HepG2 (cell line): ENCODE measurements around the gene CASP1. TPM values are rescaled to one million over a fixed set of nuclear protein-coding genes. Genes with fewer than 3 reads are reported as not detected.
A peak's percentile ranks its signal among the peaks of the same experiment; 100 is the strongest.

ENCODE experiments used
- ATM ChIP-seq: fragments of 450-650 bp; IDR thresholded peaks from 2 replicates; pipeline ENCODE4 v1.7.1; 2017; ENCODE audit warnings: mild to moderate bottlenecking, borderline replicate concordance
- BCL6 ChIP-seq: IDR thresholded peaks from 2 replicates; pipeline ENCODE4 v1.6.1; 2016; ENCODE audit warnings: missing genetic modification reagents, missing compliant biosample characterization
- ELF3 ChIP-seq: IDR thresholded peaks from 2 replicates; pipeline ENCODE4 v1.6.1; 2016; ENCODE audit warnings: missing genetic modification reagents, missing compliant biosample characterization
- EP300 ChIP-seq, 3 experiments: sonication (generic) in 1 of 3; formaldehyde crosslinking in 1 of 3; IDR thresholded peaks; 2 replicates each; pipeline versions ENCODE4 v1.5.1 to v1.6.1; 2011 to 2020; ENCODE audit warnings: low read depth in 2 of 3, low read length in 2 of 3, borderline replicate concordance in 1 of 3, improper control_type of control experiment in 1 of 3, mild to moderate bottlenecking in 1 of 3, missing genetic modification reagents in 1 of 3, moderate library complexity in 1 of 3
- GABPA ChIP-seq, 2 experiments: IDR thresholded peaks; 2 replicates each; pipeline ENCODE4 v1.6.1; 2011 to 2016; ENCODE audit warnings: low read depth in 2 of 2, low read length in 1 of 2, missing biosample characterization in 1 of 2, missing genetic modification characterization in 1 of 2
- GATAD2A ChIP-seq: IDR thresholded peaks from 2 replicates; pipeline ENCODE4 v1.6.1; 2016
- GFI1 ChIP-seq: sonication (generic); formaldehyde crosslinking; IDR thresholded peaks from 2 replicates; pipeline ENCODE4 v1.5.0; 2020; ENCODE audit warnings: missing genetic modification reagents, mild to moderate bottlenecking, borderline replicate concordance
- HNF4A ChIP-seq: sonication (generic); formaldehyde crosslinking; IDR thresholded peaks from 2 replicates; pipeline ENCODE4 v1.4.0; 2020; ENCODE audit warnings: missing genetic modification reagents
- MEF2D ChIP-seq: sonication (generic); formaldehyde crosslinking; IDR thresholded peaks from 2 replicates; pipeline ENCODE4 v1.5.1; 2020; ENCODE audit warnings: mild to moderate bottlenecking, missing genetic modification reagents
- MEIS1 ChIP-seq: sonication (generic); formaldehyde crosslinking; IDR thresholded peaks from 2 replicates; pipeline ENCODE4 v1.9.0; 2021; ENCODE audit warnings: mild to moderate bottlenecking, missing genetic modification reagents, moderate library complexity, borderline replicate concordance
- MIXL1 ChIP-seq: IDR thresholded peaks from 2 replicates; pipeline ENCODE4 v1.6.1; 2016
- ZNF431 ChIP-seq: sonication (generic); formaldehyde crosslinking; IDR thresholded peaks from 2 replicates; pipeline ENCODE4 v1.9.0; 2022; ENCODE audit warnings: missing genetic modification reagents, low read depth, mild to moderate bottlenecking, borderline replicate concordance
- ZNF709 ChIP-seq: sonication (generic); formaldehyde crosslinking; IDR thresholded peaks from 2 replicates; pipeline ENCODE4 v1.5.0; 2020; ENCODE audit warnings: mild to moderate bottlenecking, missing genetic modification reagents
- ZNF792 ChIP-seq: IDR thresholded peaks from 2 replicates; pipeline ENCODE4 v1.6.1; 2016
- ZNF883 ChIP-seq: sonication (generic); formaldehyde crosslinking; IDR thresholded peaks from 2 replicates; pipeline ENCODE4 v1.5.1; 2020; ENCODE audit warnings: mild to moderate bottlenecking, missing genetic modification reagents; ENCODE audit errors: not compliant biosample characterization
- polyA plus RNA-seq, 8 experiments: library from polyadenylated mRNA; depleted of rRNA in 3 of 8; stranded (reverse) in 7 of 8; unstranded in 1 of 8; fragments of >200 nt; fragmentation: Illumina TruSeq in 4 of 8; extraction: Trizol in 4 of 8; gene quantifications; 2 replicates each; pipeline versions ENCODE4 v1.2.1 to v1.2.3, GENCODE V29; 2011 to 2016; ENCODE audit warnings: low read depth in 4 of 8, missing spikeins in 1 of 8, mixed read lengths in 1 of 8; ENCODE audit not compliant: insufficient read depth in 1 of 8
- total RNA-seq, 5 experiments: library from RNA; depleted of rRNA; stranded (reverse); fragments of >200 nt; fragmentation: Illumina TruSeq; extraction: Trizol; gene quantifications; 2 replicates each; pipeline ENCODE4 v1.2.3, GENCODE V29; 2016; ENCODE audit warnings: low read depth in 1 of 5
- TF ChIP-seq, protein P1 (sequence below): IDR thresholded peaks from 2 replicates; pipeline ENCODE4 v1.6.1; 2012; ENCODE audit warnings: low read depth, low read length, improper control_type of control experiment
- TF ChIP-seq, protein P2 (sequence below), 2 experiments: fragments of 450-650 bp in 1 of 2; sonication (generic) in 1 of 2; formaldehyde crosslinking; IDR thresholded peaks; 2 replicates each; pipeline versions ENCODE4 v1.5.0 to v1.8.0; 2020 to 2022; ENCODE audit warnings: mild to moderate bottlenecking in 1 of 2, missing genetic modification reagents in 1 of 2
- TF ChIP-seq, protein P3 (sequence below): sonication (generic); formaldehyde crosslinking; conservative IDR thresholded peaks from 2 replicates; pipeline ENCODE4 v1.4.0; 2020; ENCODE audit warnings: missing genetic modification reagents
- TF ChIP-seq, protein P4 (sequence below), 2 experiments: sonication (generic) in 1 of 2; formaldehyde crosslinking in 1 of 2; IDR thresholded peaks; 2 replicates each; pipeline versions ENCODE4 v1.4.0 to v1.6.1; 2018 to 2020; ENCODE audit warnings: missing genetic modification reagents in 2 of 2, borderline replicate concordance in 1 of 2, low read depth in 1 of 2, mild to moderate bottlenecking in 1 of 2, missing biosample characterization in 1 of 2

CASP1 gene
- total and polyA plus RNA-seq, 2 of the 13 experiments (the other 11 are each of a cell fraction or from before 2014, with no cell fraction given): 0.34 to 5.2 TPM

DNA sequence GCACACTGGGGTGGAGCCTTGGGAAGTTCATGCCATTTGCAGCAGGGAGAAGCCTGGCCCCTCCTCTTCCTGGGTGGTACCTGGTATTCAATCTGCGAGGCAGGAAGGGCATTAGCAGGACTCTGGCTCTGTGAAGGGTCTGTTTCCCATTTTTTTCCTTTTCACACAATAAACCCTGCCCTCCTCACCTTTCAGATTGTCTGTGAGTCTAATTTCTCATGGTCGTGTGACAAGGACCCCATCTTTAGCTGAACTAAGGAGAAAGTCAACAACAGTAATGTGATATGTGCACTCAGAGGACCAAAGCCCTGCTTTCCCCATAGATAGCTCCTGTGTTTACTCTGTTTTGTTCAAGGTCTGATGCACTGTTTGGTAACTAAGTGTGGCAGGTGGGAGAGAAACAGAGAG is 39.9 kb downstream of the CASP1 start (continued):
- TF ChIP-seq ZNF792 (CRISPR knock-in tag): peak; percentile 58; the same call in 1 of the 2 replicates
- TF ChIP-seq EP300 (IDR thresholded peaks at IDR 0.05; ENCODE audit: low read depth in 2 of 2, low read length in 2 of 2): peak; percentile 45 to 71; a peak in 2 of 4 replicates
- no peak for TF ChIP-seq EP300 (CRISPR knock-in tag; IDR thresholded peaks at IDR 0.05; ENCODE audit: borderline replicate concordance)
- TF ChIP-seq, protein P1, sequence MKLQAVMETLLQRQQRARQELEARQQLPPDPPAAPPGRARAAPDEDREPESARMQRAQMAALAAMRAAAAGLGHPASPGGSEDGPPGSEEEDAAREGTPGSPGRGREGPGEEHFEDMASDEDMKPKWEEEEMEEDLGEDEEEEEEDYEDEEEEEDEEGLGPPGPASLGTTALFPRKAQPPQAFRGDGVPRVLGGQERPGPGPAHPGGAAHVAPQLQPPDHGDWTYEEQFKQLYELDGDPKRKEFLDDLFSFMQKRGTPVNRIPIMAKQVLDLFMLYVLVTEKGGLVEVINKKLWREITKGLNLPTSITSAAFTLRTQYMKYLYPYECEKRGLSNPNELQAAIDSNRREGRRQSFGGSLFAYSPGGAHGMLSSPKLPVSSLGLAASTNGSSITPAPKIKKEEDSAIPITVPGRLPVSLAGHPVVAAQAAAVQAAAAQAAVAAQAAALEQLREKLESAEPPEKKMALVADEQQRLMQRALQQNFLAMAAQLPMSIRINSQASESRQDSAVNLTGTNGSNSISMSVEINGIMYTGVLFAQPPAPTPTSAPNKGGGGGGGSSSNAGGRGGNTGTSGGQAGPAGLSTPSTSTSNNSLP: peak; percentile 55; the same call in 1 of the 2 replicates
- TF ChIP-seq ELF3: 0 out of 2 replicates have a peak, but pooled peaks have one; percentile 21
- 0 out of 2 replicates have a peak, but pooled peaks have one; percentile 26 for TF ChIP-seq GFI1 (CRISPR knock-in tag)
- TF ChIP-seq, protein P2, sequence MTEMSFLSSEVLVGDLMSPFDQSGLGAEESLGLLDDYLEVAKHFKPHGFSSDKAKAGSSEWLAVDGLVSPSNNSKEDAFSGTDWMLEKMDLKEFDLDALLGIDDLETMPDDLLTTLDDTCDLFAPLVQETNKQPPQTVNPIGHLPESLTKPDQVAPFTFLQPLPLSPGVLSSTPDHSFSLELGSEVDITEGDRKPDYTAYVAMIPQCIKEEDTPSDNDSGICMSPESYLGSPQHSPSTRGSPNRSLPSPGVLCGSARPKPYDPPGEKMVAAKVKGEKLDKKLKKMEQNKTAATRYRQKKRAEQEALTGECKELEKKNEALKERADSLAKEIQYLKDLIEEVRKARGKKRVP (CRISPR knock-in tag; IDR thresholded peaks at IDR 0.05): peak in 1 of 2 experiments; percentile 65; a peak in 2 of 4 replicates
- TF ChIP-seq GABPA (IDR thresholded peaks at IDR 0.05; ENCODE audit: low read depth, low read length): peak; percentile 46
- peak; percentile 83 for TF ChIP-seq GABPA (CRISPR knock-in tag; IDR thresholded peaks at IDR 0.05; ENCODE audit: low read depth)
- TF ChIP-seq ATM: no peak
- 0 out of 2 replicates have a peak, but pooled peaks have one; percentile 41 for TF ChIP-seq MIXL1 (CRISPR knock-in tag)
- peak; percentile 64; the same call in 1 of the 2 replicates for TF ChIP-seq MEF2D (CRISPR knock-in tag)
- peak; percentile 90 for TF ChIP-seq GATAD2A (CRISPR knock-in tag)
- peak; percentile 84 for TF ChIP-seq HNF4A (CRISPR knock-in tag)
- TF ChIP-seq, protein P3, sequence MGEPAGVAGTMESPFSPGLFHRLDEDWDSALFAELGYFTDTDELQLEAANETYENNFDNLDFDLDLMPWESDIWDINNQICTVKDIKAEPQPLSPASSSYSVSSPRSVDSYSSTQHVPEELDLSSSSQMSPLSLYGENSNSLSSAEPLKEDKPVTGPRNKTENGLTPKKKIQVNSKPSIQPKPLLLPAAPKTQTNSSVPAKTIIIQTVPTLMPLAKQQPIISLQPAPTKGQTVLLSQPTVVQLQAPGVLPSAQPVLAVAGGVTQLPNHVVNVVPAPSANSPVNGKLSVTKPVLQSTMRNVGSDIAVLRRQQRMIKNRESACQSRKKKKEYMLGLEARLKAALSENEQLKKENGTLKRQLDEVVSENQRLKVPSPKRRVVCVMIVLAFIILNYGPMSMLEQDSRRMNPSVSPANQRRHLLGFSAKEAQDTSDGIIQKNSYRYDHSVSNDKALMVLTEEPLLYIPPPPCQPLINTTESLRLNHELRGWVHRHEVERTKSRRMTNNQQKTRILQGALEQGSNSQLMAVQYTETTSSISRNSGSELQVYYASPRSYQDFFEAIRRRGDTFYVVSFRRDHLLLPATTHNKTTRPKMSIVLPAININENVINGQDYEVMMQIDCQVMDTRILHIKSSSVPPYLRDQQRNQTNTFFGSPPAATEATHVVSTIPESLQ: 0 out of 2 replicates have a peak, but pooled peaks have one; percentile 31
- TF ChIP-seq ZNF431 (CRISPR knock-in tag): no peak
- TF ChIP-seq, protein P4, sequence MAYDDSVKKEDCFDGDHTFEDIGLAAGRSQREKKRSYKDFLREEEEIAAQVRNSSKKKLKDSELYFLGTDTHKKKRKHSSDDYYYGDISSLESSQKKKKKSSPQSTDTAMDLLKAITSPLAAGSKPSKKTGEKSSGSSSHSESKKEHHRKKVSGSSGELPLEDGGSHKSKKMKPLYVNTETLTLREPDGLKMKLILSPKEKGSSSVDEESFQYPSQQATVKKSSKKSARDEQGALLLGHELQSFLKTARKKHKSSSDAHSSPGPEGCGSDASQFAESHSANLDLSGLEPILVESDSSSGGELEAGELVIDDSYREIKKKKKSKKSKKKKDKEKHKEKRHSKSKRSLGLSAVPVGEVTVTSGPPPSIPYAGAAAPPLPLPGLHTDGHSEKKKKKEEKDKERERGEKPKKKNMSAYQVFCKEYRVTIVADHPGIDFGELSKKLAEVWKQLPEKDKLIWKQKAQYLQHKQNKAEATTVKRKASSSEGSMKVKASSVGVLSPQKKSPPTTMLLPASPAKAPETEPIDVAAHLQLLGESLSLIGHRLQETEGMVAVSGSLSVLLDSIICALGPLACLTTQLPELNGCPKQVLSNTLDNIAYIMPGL (CRISPR knock-in tag; IDR thresholded peaks at IDR 0.05; ENCODE audit: borderline replicate concordance in 1 of 2, low read depth in 1 of 2): 0 out of 4 replicates have a peak, but pooled peaks of 1 of the 2 experiments have one; percentile 32
- peak; percentile 35 for TF ChIP-seq ZNF883 (CRISPR knock-in tag)
- 0 out of 2 replicates have a peak, but pooled peaks have one; percentile 34 for TF ChIP-seq ZNF709
- TF ChIP-seq MEIS1 (CRISPR knock-in tag): no peak
- TF ChIP-seq BCL6 (CRISPR knock-in tag): peak; percentile 67
